GM21360 (cell line): Measurements from ENCODE around the gene SZT2.
"Not testable (repeated sequence)": the region's sequence is repeated elsewhere in the genome, so short reads cannot be mapped to it uniquely, and the experiment has no call there.

Source experiments
- ATAC-seq: cut with Tn5 transposase; IDR thresholded peaks from one replicate; pipeline ENCODE4 v1.9.1; 2021; ENCODE audit warnings: mild to moderate bottlenecking, moderate library complexity; ENCODE audit not compliant: unreplicated experiment

The SZT2 gene

DNA sequence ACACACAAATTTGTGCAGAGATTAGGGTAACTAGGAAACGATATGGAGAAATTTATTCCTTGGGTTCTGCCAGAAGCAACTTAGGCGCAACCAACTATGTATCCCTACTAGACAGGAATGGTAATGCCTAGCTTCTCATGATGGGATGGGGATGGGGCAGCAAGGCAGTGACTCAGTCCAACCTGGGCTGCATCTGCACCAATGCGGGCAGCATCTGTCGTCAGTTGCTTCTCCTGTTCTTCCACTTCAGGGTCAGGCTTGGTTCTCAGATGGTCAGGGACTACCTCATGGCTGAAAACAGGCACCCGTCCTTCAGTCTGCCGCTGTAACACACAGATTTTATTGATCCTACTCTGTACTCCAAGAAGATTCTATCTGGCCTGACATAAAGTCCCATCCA lies 3.0 kb upstream of the SZT2 start:
- no peak for ATAC-seq

DNA sequence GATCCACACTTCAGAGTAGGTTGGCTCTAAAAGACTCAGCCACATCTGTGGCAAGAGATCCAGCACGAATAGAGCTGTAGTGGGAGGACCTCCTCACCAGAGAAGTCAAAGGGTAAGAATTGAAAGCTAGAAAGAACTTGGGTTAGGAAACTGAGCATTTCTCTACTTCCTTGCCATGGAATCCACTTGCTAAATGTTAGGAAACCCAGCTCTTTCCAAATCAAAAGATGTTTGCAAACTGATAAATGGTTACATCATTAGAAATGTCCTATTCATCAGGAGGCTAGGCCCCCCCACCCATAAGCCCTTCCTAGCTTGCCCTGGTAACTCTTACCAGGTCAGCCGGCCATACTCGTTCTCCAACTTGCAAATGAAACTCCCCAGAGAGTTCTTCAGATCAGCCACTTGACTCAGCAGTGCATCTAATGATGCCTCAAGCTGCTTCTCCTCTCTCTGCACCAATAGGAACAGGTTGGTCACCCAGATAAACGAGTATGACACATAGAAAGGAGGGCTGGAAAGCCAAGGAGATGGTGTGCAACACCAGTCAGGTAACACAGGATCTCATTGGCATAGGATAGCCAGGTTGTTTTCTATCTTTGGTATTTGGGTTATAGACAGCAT lies 1.6 kb upstream of the SZT2 start:
- ATAC-seq = no peak

DNA sequence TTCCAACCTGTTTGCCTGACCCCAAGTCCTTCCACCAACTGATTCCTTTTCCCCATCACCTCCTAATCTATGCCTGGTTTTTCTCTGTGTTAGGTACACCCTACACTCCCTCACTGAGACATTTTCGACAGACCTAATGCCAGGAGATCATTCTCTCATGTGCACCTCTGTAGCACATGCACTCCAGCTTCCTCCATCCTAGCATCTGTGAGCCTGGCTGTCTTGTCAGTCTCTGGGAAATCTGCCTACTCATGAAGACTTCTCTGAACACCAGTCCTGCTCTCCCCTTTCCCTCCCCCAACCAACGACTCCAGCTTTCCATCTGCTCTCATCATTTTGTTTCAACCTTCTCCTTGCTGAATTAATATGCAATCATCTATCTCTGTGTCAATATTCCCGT lies 1.1 kb upstream of the SZT2 start:
- ATAC-seq = no peak

DNA sequence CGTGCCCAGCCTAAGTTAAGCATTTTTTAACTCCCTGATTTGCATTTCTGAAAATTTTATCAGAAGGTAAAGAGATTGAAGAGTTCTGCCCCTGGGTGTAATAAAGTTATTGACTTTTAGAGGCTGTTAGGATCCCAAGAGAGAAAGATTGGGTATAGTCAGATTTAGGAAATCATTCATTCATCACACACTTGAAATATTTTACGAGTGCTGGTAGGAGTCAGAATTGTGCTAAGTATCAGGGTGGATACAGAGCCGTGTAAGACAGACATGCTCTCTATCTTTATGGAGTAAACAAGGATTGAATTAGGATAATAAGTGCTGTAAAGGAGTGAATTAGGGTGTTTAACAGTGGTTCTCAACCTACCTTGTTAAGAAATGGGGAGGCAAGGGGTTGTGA lies 3.0 kb downstream of the SZT2 start:
- ATAC-seq = no peak

DNA sequence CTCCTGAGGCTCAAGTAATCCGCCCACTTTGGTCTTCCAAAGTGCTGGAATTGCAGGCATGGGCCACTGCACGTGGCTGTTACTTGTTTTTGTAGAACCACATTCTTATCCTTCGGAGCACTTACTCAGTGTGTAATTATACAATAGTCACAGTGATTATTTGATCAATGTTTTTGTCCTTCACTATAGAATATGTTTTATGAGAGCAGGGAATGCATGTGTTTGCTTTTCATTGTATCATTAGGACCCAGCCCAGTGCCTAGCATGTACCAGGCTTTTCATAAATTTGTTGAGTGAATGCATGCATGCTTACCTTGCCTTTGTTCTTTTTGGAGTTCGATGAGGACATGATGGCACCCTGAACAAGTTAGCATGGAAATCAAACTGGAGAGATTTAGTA lies 5.8 kb downstream of the SZT2 start:
- ATAC-seq = no peak

DNA sequence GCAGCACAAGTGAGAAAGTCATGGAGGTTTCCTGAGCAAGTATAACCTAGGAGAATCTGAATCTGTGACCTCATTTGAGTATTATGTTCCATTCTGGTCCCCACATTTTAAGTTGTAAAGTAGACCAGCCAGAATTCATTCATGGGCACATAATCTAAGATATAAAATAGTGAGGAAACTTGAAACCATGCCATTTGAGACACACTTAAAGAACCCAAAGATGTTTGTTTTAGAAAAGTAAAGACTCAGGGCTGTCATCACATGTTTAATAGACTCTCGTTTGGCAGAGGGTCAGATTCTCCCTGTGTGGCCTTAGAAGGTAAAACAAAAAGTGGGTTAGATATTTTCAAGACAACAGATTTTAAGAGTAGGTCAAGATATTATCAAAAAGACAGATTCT lies 6.4 kb downstream of the SZT2 start:
- no peak for ATAC-seq

DNA sequence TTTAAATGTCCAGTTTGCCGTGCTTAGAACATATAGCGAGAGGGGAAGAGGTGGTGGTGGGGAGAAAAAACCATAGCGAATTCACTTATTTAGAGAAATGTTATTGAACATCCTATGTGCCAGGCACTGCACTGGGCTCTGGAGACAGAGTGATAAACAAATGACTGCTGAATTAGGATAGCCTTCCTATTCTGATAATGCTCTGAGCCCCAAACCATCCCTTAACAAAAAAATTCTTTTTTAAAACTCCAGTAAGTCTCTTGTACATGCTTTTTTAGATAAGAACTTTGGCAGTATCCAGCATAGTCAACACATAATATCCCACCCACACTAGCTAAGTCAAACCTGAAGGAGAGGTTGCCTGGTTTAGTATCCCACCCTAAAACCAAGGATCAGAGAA lies 8.5 kb downstream of the SZT2 start:
- no peak for ATAC-seq

DNA sequence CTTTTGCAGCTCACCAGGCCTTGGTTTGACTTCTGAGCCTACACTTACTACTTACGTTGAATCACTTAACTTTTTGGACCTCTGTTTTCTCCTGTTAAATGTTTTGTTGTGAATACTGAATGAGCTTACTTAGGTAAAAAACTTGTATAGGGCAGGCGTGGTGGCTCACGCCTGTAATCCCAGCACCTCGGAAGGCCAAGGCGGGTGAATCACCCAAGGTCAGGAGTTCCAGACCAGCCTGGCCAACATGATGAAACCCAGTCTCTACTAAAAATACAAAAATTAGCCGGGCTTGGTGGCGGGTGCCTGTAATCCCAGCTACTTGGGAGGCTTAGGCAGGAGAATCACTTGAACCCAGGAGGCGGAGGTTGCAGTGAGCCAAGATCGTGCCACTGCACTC lies 10.7 kb downstream of the SZT2 start:
- not testable (repeated sequence) for ATAC-seq

DNA sequence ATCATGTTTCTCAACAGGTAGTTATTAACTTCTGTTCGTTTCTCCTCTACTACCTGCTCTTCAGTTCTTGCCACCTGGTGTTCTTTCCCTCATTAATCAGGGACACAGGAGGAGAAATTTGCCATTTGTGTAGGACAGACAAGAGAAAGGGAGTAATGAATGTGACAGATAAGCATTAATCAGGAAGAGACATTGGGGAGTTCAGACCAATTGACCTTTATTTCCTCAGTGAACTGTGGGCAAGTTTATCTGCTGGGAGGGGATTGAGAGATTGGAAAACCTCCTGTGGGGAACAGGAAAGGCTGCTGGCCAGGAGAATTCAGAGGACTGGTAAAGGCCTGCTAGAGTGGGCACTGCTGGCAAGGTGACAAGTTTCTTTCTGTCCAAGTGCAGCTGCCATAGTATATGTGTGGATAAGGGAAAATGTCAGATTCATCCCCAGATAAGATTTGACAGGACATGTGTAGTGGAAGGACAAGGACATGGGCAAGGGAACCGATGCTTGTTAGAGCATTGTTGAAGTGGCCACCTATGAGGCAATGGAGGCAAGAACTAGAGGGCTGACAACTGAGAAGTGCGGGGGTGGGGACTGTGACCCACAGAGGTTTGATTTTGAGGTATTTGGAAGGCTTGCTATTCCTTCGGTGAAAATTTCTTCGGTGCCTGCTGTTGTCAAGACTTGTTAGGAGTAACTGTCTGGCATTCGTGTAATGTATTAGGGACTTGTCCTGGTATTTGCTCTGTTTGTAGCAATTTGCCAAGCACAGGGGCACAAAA lies 12.6 kb downstream of the SZT2 start:
- ATAC-seq = no peak

DNA sequence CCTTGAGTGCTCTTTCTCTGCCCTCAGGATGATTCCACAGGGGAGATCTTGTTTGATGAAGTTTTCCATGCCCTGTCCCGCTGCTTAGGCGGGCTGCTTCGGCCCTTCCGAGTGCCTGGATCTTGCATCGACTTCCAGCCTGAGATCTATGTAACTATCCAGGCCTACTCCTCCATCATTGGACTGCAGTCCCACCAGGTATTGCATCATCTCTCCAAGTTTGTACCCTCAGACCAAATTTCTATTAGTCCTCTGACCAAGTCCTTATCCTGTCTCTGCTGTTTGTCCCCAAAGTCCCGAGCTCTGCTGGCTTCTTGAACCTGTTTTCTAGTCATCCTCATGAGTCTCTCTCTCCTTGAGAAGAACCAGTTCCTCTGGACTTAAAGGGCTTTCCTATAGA lies 14.7 kb downstream of the SZT2 start:
- ATAC-seq = no peak

DNA sequence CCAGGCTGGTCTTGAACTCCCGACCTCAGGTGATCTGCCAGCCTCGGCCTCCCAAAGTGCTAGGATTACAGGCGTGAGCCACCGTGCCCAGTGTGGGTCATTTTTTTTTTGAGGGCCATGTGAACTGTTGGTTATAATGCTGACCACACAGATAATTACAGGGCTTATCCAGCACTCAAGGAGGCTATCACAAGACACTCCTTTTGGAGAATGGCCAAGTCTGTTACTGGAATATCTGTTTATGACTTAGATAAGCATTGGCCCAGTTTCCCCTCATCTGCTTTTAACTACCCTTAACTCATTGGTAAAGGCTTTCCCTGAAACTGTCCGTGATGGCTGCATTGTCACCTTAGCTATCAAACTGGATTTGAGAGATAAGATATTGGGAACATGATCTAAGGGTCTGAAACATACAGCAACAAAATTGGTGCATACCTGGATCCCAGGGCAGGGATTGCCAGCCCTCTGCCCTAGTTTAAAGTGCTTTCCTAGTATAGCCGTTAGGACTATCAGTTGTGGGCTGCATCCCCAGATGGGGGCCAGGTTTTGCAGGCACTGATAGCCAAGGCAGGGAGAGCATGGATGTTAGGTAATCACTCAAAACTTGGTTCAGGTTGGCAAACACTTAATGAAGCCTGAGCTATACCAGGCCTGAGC lies 15.6 kb downstream of the SZT2 start:
- no peak for ATAC-seq

DNA sequence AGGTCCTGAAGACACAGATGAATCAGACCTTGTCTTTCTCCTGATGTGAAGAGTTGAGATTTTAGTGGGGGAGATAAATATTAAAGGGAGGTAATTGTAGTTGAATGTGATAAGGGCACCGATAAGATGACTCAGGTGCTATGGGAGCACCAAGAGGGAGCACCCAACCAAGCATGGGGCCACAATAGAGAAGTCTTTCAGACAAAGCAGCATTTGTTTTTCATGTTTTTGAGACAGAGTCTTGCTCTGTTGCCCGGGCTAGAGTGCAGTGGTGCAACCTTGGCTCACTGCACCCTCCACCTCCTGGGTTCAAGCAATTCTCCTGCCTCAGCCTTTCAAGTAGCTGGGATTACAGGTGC lies 16.2 kb downstream of the SZT2 start:
- no peak for ATAC-seq

DNA sequence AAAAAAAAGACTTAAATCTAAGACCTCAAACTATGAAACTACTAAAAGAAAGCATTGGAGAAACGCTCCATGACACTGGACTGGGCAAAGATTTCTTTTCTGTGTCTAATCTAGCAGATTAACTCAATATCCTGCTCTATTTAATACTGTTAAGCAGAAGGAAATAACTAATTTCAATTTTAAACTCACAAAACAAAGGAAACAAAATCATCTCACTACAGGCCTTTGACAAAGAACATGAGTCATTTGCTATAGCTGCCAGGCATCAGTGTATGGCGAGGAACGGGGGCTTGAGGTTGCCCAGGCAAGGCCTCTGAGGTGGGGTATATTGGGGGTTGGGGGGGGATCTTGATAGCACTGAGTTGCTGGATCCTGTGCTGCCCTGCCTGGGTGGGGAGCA lies 20.9 kb downstream of the SZT2 start:
- no peak for ATAC-seq

DNA sequence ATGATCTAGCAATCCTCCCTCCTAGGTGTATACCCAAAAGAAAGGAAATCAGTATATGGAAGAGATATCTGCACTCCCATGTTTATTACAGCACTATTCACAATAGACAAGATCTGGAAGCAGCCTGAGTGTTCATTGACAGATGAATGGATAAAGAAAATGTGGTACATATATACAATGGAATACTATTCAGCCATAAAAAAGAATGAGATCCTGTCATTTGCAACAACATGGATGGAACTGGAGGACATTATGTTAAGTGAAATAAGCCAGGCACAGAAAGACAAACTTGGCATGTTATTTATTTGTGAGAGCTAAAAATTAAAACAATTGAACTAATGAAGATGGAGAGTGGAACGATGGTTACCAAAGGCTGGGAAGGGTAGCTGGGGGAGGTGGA lies 23.7 kb downstream of the SZT2 start:
- not testable (repeated sequence) for ATAC-seq

DNA sequence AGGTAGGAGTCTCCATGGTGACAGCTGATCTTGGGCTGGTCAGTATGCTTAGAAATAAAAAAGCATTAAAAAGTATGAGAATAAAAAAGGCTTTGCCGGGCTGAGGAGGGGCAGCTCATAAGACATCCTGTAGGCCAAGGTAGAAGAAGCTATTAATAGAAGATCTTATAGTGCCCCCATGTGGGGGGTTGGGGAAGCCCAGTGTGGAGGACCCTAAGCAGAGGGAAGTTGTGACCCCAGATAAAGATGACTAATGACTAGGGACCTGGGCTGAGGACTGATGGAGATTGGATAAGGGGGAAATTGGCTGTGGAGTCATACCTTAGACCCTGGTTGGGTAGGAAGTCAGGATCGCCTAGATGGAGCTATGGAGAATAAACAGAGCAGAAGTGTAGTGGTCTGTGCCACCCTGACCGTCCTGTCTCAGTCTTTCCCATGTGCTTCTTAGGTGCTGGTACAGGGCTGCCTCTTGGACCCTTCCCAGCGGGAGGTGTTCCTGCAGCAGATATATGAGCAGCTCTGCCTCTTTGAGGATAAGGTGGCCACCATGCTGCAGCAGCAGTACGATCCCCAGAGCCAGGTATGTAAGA lies 25.0 kb downstream of the SZT2 start:
- ATAC-seq = no peak

DNA sequence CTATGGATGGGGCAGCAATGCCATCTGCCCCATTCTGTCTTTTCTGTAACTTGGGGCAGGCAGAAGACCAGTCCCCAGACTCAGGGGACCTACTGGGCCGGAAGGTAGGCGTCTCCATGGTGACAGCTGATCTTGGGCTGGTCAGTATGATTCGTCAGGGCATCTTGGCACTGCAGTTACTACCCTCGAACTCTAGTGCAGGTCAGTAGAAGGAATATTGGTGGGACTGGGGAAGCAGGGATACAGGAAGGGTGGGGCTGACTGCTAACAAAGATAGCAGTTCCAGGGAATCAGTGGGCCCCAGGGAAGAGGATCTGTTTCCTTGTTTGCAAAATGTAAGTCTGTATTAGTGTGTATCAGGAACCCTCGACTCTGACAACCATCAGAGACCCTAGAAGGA lies 26.2 kb downstream of the SZT2 start:
- no peak for ATAC-seq

DNA sequence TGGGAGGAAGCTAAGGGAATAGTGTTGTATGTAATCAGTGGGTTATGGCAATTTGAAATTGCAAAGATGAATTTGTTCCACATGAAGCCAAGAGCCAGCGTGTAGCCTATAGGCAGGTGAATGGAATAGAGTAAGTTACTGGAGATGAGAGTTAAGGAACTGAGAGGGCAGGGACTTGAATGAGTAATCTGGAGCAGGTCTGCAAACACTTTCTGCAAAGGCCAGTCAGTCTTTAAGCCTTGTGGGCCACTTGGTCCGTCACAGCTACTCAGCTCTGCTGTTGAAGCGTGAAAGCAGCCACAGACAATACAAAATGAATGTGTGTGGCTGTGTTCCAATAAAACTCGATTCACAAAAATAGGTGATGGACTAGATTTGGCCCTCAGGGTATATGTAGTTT lies 29.2 kb downstream of the SZT2 start:
- no peak for ATAC-seq

DNA sequence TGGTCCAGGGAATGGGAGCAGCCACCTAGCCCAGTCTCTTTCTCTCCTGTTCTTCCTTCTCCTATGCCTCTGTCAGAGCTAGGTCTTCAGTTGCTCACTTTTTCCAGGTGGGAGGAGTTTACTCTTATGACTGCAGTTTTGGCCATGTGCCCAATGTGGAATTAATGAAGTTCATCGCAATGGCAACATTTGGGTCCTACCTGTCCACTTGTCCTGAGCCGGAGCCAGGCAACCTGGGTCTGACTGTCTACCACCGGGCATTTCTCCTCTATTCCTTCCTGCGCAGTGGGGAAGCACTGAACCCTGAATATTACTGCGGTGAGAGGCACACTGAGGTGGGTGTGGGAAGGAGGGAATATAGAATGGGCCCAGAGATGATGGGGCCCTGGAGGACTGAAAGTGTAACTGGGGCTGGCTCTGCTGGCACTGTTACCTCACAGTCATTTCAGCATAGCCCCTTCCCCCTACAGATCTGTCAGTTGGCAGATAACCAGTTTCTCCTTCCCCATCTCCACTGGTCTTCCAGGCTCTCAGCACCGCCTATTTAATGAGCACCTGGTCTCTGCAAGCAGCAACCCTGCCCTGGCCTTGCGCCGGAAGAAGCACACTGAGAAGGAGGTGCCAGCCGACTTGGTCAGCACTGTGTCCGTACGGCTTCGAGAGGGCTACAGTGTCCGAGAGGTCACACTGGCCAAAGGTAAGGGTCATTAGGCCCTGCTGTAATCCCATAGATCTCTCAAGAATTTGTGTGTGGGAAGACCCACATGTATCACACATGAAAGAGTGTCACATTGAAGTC lies 30.1 kb downstream of the SZT2 start:
- no peak for ATAC-seq

DNA sequence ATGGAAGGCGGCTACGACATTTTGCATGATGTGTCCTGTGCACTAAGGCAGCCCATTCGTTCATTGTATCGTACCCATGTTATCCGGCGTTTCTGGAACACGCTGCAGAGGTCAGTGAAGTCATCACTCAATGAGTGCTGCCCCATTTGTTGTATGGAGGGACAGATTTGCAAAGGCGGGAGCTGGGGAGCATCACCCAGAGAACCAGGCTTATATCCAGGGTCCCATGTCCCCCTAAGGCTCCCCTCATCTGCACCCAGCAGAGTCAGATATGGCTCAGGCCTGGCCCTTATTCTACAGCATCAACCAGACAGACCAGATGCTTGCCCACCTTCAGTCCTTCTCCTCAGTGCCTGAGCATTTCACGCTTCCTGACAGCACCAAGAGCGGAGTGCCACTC lies 31.2 kb downstream of the SZT2 start:
- no peak for ATAC-seq

DNA sequence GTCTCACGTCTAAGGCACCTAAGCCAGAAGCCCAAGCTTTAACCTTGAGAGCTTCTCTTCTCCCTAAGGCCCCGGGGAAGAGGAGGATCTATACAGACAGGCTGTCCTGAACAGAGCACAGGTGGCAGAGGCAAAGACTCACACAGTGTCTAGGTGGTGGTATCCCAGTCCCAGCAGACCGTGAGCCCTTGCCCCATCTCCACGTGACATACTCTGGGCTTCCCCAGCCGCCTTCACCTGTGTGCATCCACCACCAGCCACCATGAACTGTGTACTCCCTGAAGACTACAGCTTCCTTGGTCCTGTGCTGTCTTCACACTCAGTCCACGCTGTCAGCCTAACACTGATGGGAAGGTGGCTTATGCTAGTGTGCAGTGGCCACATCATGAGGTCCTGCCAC lies 31.7 kb downstream of the SZT2 start:
- no peak for ATAC-seq
